K562 (cell line): ENCODE results near the gene ZNF41. TPM values are rescaled to one million over a fixed set of nuclear protein-coding genes. Genes with fewer than 3 reads are reported as not detected.

ENCODE experiments used
- ATAC-seq: fragments of 200-7000 bp; cut with Tn5 transposase; 3 replicates; pipeline ENCODE4 v1.9.1; 2020; ENCODE audit warnings: moderate library complexity
- BruUV-seq: library from RNA; stranded (reverse); fragments of 400-500 nt; replicated peaks from 2 replicates; lab custom pipeline; 2021; lab: Mats Ljungman, UMichigan
- CTCF ChIA-PET: fragments of 300-600 bp; formaldehyde crosslinking; extraction: SDS; loops from one replicate; lab custom pipeline; 2021; ENCODE audit warnings: low intra/inter-chr PET ratio; lab: Yijun Ruan, JAX
- POLR2A ChIA-PET: fragments of 300-600, 350-650 bp; sonication (Branson Sonifier 250); formaldehyde crosslinking; extraction: SDS; loops from one replicate; lab custom pipeline; 2021; ENCODE audit warnings: antibody characterized with exemption, inconsistent platforms; lab: Yijun Ruan, JAX
- DNase-seq, 4 experiments: peaks; one replicate each; pipeline versions ENCODE4 v3.0.0 to v3.0.0-alpha.2; 2011 to 2018; ENCODE audit warnings: low spot score in 3 of 4, mixed read lengths in 3 of 4; ENCODE audit errors: extremely low read depth in 1 of 4
- FAIRE-seq: peaks from 2 replicates; lab custom pipeline; 2011; peaks lifted over from hg19 to GRCh38; lab: Jason Lieb, UNC
- H2AFZ ChIP-seq: 2 replicates; pipeline ENCODE4 v1.6.0; 2011; ENCODE audit warnings: low read depth, low read length, control low read depth, inconsistent platforms
- H3K27ac ChIP-seq: fragments of 200-600 bp; 3 replicates; pipeline ENCODE4 v1.8.0; 2011; ENCODE audit warnings: low read depth, mild to moderate bottlenecking, control low read depth, inconsistent platforms, low read length, moderate library complexity, mixed read lengths; ENCODE audit errors: extremely low read depth
- H3K27me3 ChIP-seq, 2 experiments: fragments of 300-600 bp in 1 of 2; 2 replicates in 1 of 2; 3 replicates in 1 of 2; pipeline versions ENCODE4 v1.6.0 to v1.8.0; 2011; ENCODE audit warnings: inconsistent platforms in 2 of 2, low read length in 2 of 2, mild to moderate bottlenecking in 1 of 2, mixed read lengths in 1 of 2, moderate library complexity in 1 of 2; ENCODE audit not compliant: control insufficient read depth in 2 of 2, insufficient read depth in 2 of 2
- H3K36me3 ChIP-seq: fragments of 300-600 bp; 3 replicates; pipeline ENCODE4 v1.8.0; 2011; ENCODE audit warnings: mild to moderate bottlenecking, low read length, inconsistent platforms; ENCODE audit not compliant: control insufficient read depth, insufficient read depth
- H3K4me1 ChIP-seq, 2 experiments: fragments of 200-600 bp in 1 of 2; replicated peaks in 1 of 2; 2 replicates in 1 of 2; 3 replicates in 1 of 2; pipeline versions ENCODE4 v1.5.1 to v1.8.0; 2011; ENCODE audit warnings: inconsistent platforms in 2 of 2, low read length in 2 of 2, mild to moderate bottlenecking in 1 of 2, mixed read lengths in 1 of 2, moderate library complexity in 1 of 2; ENCODE audit not compliant: control insufficient read depth in 2 of 2, insufficient read depth in 2 of 2
- H3K4me2 ChIP-seq: 2 replicates; pipeline ENCODE4 v1.6.1; 2011; ENCODE audit warnings: low read length, control low read depth, inconsistent platforms, mixed read lengths; ENCODE audit not compliant: insufficient read depth
- H3K4me3 ChIP-seq: fragments of 200-600 bp; sonication (generic), shearing (Covaris generic); 2 replicates; pipeline ENCODE4 v1.5.1; 2016; ENCODE audit warnings: control low read depth, inconsistent platforms
- H3K79me2 ChIP-seq: fragments of 200-600 bp; 3 replicates; pipeline ENCODE4 v1.8.0; 2011; ENCODE audit warnings: low read length, inconsistent platforms; ENCODE audit not compliant: control insufficient read depth, insufficient read depth
- H3K9ac ChIP-seq, 2 experiments: 2 replicates each; pipeline versions ENCODE4 v1.6.0 to v1.6.1; 2011; ENCODE audit warnings: low read depth in 2 of 2, low read length in 2 of 2, control low read depth in 1 of 2, inconsistent platforms in 1 of 2, mild to moderate bottlenecking in 1 of 2, mixed read lengths in 1 of 2; ENCODE audit not compliant: insufficient read depth in 1 of 2
- H3K9me1 ChIP-seq: one replicate; pipeline ENCODE4 v1.6.0; 2011; ENCODE audit warnings: inconsistent platforms, mild to moderate bottlenecking, low read length, moderate library complexity; ENCODE audit not compliant: control insufficient read depth, insufficient read depth
- H3K9me3 ChIP-seq: replicated peaks from 2 replicates; pipeline ENCODE4 v1.5.1; 2011; ENCODE audit warnings: low read depth, low read length, inconsistent platforms; ENCODE audit not compliant: control insufficient read depth, insufficient read depth
- H4K20me1 ChIP-seq: replicated peaks from 2 replicates; pipeline ENCODE4 v1.6.1; 2011; ENCODE audit warnings: low read length, inconsistent platforms, mixed read lengths; ENCODE audit not compliant: control insufficient read depth, insufficient read depth
- BDP1 ChIP-seq: IDR thresholded peaks from 3 replicates; pipeline ENCODE4 v1.6.1; 2011; ENCODE audit not compliant: insufficient read length, insufficient read depth
- KLF13 ChIP-seq: fragments of 450-650 bp; IDR thresholded peaks from 2 replicates; pipeline ENCODE4 v1.6.1; 2016; ENCODE audit warnings: missing genetic modification characterization, low read depth, mild to moderate bottlenecking, missing compliant biosample characterization, moderate library complexity, borderline replicate concordance
- MAFG ChIP-seq: fragments of 450-650 bp; conservative IDR thresholded peaks from 2 replicates; pipeline ENCODE4 v1.6.1; 2016; ENCODE audit warnings: missing genetic modification characterization, missing compliant biosample characterization
- MYBL2 ChIP-seq, 2 experiments: fragments of 450-650 bp in 1 of 2; sonication (generic) in 1 of 2; formaldehyde crosslinking in 1 of 2; IDR thresholded peaks; 2 replicates each; pipeline versions ENCODE4 v1.6.1 to v1.8.1; 2017 to 2022; ENCODE audit warnings: borderline replicate concordance in 1 of 2, inconsistent platforms in 1 of 2, low read depth in 1 of 2, mild to moderate bottlenecking in 1 of 2, missing genetic modification reagents in 1 of 2, moderate library complexity in 1 of 2
- NBN ChIP-seq: fragments of 450-650 bp; IDR thresholded peaks from 2 replicates; pipeline ENCODE4 v1.6.1; 2016; ENCODE audit warnings: low read depth, mild to moderate bottlenecking
- SAFB2 ChIP-seq: fragments of 200-400 bp; formaldehyde crosslinking; IDR thresholded peaks from 2 replicates; pipeline ENCODE4 v1.6.1; 2018; ENCODE audit warnings: borderline replicate concordance, low read length, low read depth, moderate library complexity; ENCODE audit not compliant: severe bottlenecking
- SMAD1 ChIP-seq: fragments of 150-350 bp; IDR thresholded peaks from 2 replicates; pipeline ENCODE4 v1.6.1; 2014; ENCODE audit warnings: low read length, low read depth; ENCODE audit not compliant: partially characterized antibody
- TFE3 ChIP-seq: fragments of 450-650 bp; formaldehyde crosslinking; IDR thresholded peaks from 2 replicates; pipeline ENCODE4 v1.4.0; 2020; ENCODE audit warnings: mild to moderate bottlenecking, mixed read lengths
- ZNF75A ChIP-seq: fragments of 450-650 bp; formaldehyde crosslinking; IDR thresholded peaks from 2 replicates; pipeline ENCODE4 v1.4.0; 2020; ENCODE audit warnings: mild to moderate bottlenecking
- WGBS: fragments of 100-300 bp; shearing (Covaris generic); methylation state at CpG from one replicate; pipeline ENCODE4 v1.1.6; 2016; ENCODE audit warnings: low coverage, mixed read lengths; ENCODE audit not compliant: insufficient coverage; ENCODE audit errors: missing lambda C conversion rate; 5-methylcytosine and 5-hydroxymethylcytosine counted together
- in situ Hi-C: fragments of 300-500 bp; cut with MboI; formaldehyde crosslinking; loops from 4 replicates; pipeline ENCODE4 v1.15.0; 2018; ENCODE audit warnings: inconsistent platforms, mixed read lengths
- intact Hi-C: fragments of 100-400 bp; cut with micrococcal nuclease; formaldehyde crosslinking; loops from 2 replicates; pipeline ENCODE4 v1.14.2; 2022
- polyA plus RNA-seq, 8 experiments: library from polyadenylated mRNA; depleted of rRNA in 4 of 8; stranded (reverse) in 5 of 8; unstranded in 3 of 8; fragments of >200 nt; fragmentation: Nextera tagmentation in 2 of 8; fragmentation: Illumina TruSeq in 1 of 8; extraction: Ambion mirVana in 2 of 8; extraction: Trizol in 1 of 8; gene quantifications; 2 replicates each; pipeline versions ENCODE4 v1.2.1 to v1.2.3, GENCODE V29; 2011 to 2014; ENCODE audit warnings: inconsistent platforms in 1 of 8, missing spikeins in 1 of 8
- total RNA-seq, 7 experiments: library from RNA; depleted of rRNA in 6 of 7; stranded (reverse); fragments of >200 nt in 6 of 7; fragmentation: Illumina TruSeq in 2 of 7; extraction: Trizol in 2 of 7; gene quantifications; 2 replicates each; pipeline versions ENCODE4 v1.2.1 to v1.2.3, GENCODE V29; 2011 to 2021; ENCODE audit warnings: low replicate concordance in 1 of 7

The ZNF41 gene
- total and polyA plus RNA-seq, 9 of the 15 experiments (the other 6 are each of a cell fraction or from before 2014, with no cell fraction given), result 0.53 to 8.6 (median 6.6) TPM

DNA sequence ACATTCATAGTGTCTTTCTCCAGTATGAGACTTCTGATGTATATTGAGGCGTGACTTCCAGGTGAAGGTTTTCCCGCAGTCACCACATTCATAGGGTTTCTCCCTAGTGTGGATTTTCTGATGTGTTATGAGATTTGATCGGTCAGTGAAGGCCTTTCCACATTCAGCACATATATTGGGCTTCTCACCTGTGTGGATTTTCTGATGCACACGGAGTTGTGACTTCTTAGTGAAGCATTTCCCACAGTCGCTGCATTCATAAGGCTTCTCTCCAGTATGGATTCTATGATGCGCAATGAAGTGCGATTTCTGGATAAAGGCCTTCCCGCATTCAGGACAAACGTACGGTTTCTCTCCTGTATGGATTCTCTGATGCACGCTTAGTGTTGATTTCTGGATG lies 35.4 kb downstream of the ZNF41 start:
- H3K4me2 ChIP-seq, result no peak overlapping the region
- intact Hi-C loops, result no loop called here
- H3K4me1 ChIP-seq, result no peaks in the 10 kb centered on the region
- no TSS peak for BruUV-seq
- DNase-seq (no peak), FAIRE-seq (no peak), ATAC-seq (no peak)
- H3K79me2 ChIP-seq, result no peaks in the 10 kb centered on the region
- no peak overlapping the region for H3K27ac ChIP-seq
- WGBS, result 89% methylated on average over 8 of the region's 11 CpGs
- in situ Hi-C loops, result no loop called here
- H2AFZ ChIP-seq, result no peak overlapping the region
- no peak overlapping the region for H3K9ac ChIP-seq
- H3K9me3 ChIP-seq, result peaks cover 7% of the 10 kb centered on the region
- H3K36me3 ChIP-seq, result peaks cover 8% of the 10 kb centered on the region; the same call in 1 of the 3 replicates
- H3K4me3 ChIP-seq, result no peak overlapping the region
- H3K9me1 ChIP-seq, result no peaks in the 10 kb centered on the region
- ChIA-PET POLR2A (no interaction called here), CTCF (no interaction called here)
- no peaks in the 10 kb centered on the region for H3K27me3 ChIP-seq
- no peak for TF ChIP-seq TFE3 (CRISPR knock-in tag)
- TF ChIP-seq MAFG, result no peak
- no peak for TF ChIP-seq SMAD1
- peak; percentile 81 for TF ChIP-seq ZNF75A
- TF ChIP-seq NBN, result no peak
- no peak for TF ChIP-seq KLF13
- no peak for TF ChIP-seq SAFB2
- TF ChIP-seq BDP1, result no peak
- TF ChIP-seq MYBL2 (IDR thresholded peaks at IDR 0.05; ENCODE audit: low read depth), result no peak
- TF ChIP-seq MYBL2 (CRISPR knock-in tag; IDR thresholded peaks at IDR 0.05; ENCODE audit: borderline replicate concordance), result no peak
- H4K20me1 ChIP-seq, result no peaks in the 10 kb centered on the region
